ENCODE results near the gene PHKG2.

Gene PHKG2

GRCh38 chr16:30775131-30775391, 26.8 kb downstream of the PHKG2 start:
- no peak for DNase-seq (ENCODE audit: low spot score)

- peak; percentile 91 for DNase-seq (ENCODE audit: low spot score)
Observed at GRCh38 chr16:30775392-30776188, 27.4 kb downstream of the PHKG2 start.

GRCh38 chr16:30777591-30778297, 29.5 kb downstream of the PHKG2 start:
- no peak for DNase-seq (ENCODE audit: low spot score)

GRCh38 chr16:30778549-30779244, 30.5 kb downstream of the PHKG2 start:
- peak; percentile 71 for DNase-seq (ENCODE audit: low spot score)

- DNase-seq (ENCODE audit: low spot score), result no peak
Observed at GRCh38 chr16:30779596-30779995, 31.4 kb downstream of the PHKG2 start.

GRCh38 chr16:30780021-30780420, 31.8 kb downstream of the PHKG2 start:
- DNase-seq (ENCODE audit: low spot score), result no peak

- DNase-seq (ENCODE audit: low spot score), result no peak
Observed at GRCh38 chr16:30780549-30780948, 32.3 kb downstream of the PHKG2 start.

GRCh38 chr16:30782486-30783279, 34.5 kb downstream of the PHKG2 start:
- DNase-seq (ENCODE audit: low spot score), result no peak

- DNase-seq (ENCODE audit: low spot score), result no peak
Observed at GRCh38 chr16:30783280-30784109, 35.3 kb downstream of the PHKG2 start.

- DNase-seq (ENCODE audit: low spot score), result no peak
Observed at GRCh38 chr16:30784215-30784614, 36.0 kb downstream of the PHKG2 start.

- DNase-seq (ENCODE audit: low spot score), result no peak
Observed at GRCh38 chr16:30785126-30786106, 37.2 kb downstream of the PHKG2 start.

- DNase-seq (ENCODE audit: low spot score), result peak; percentile 70
Observed at GRCh38 chr16:30786115-30786935, 38.1 kb downstream of the PHKG2 start.

- DNase-seq (ENCODE audit: low spot score), result peak; percentile 86
Observed at GRCh38 chr16:30786936-30787612, 38.8 kb downstream of the PHKG2 start, which contains the start of gene ZNF629. Gene ZNF629 (minus strand): TSS chr16:30787205. CDS start chr16:30784482, 2,723 bp downstream.

- no peak for DNase-seq (ENCODE audit: low spot score)
Observed at GRCh38 chr16:30787613-30788378, 39.6 kb downstream of the PHKG2 start.

GRCh38 chr16:30793508-30794069, 45.4 kb downstream of the PHKG2 start:
- DNase-seq (ENCODE audit: low spot score), result no peak

GRCh38 chr16:30794634-30795033, 46.4 kb downstream of the PHKG2 start:
- DNase-seq (ENCODE audit: low spot score), result no peak

- DNase-seq (ENCODE audit: low spot score), result no peak
Observed at GRCh38 chr16:30797670-30798309, 49.6 kb downstream of the PHKG2 start.
